Psoas muscle (tissue), 8 donors: ENCODE results near the gene ATP8B1. TPM values are rescaled to one million over a fixed set of nuclear protein-coding genes. Genes with fewer than 3 reads are reported as not detected.

ENCODE experiments used
- ATAC-seq, 4 donors: fragments of 200-7000 bp; cut with Tn5 transposase; one replicate each; pipeline ENCODE4 v1.9.1; 2020; ENCODE audit warnings: moderate library complexity in 3 of 4, mild to moderate bottlenecking in 2 of 4
- DNase-seq, 2 donors: peaks; one replicate each; pipeline ENCODE4 v3.0.0-alpha.2; 2020
- H3K27ac ChIP-seq: fragments of 200-600 bp; one replicate; pipeline ENCODE4 v1.8.0; 2022
- H3K27me3 ChIP-seq, 3 donors: fragments of 200-600 bp in 1 of 3; one replicate each; pipeline versions ENCODE4 v1.6.1 to v1.8.0; 2013 to 2022; ENCODE audit warnings: low read length in 2 of 3, mild to moderate bottlenecking in 2 of 3, moderate library complexity in 1 of 3; ENCODE audit not compliant: insufficient read depth in 3 of 3
- H3K36me3 ChIP-seq, 2 donors: fragments of 200-600 bp in 1 of 2; one replicate each; pipeline versions ENCODE4 v1.6.1 to v1.8.0; 2013 to 2022; ENCODE audit warnings: low read depth in 1 of 2, mild to moderate bottlenecking in 1 of 2, moderate library complexity in 1 of 2; ENCODE audit not compliant: insufficient read depth in 1 of 2
- H3K4me1 ChIP-seq: fragments of 200-600 bp; one replicate; pipeline ENCODE4 v1.8.0; 2022
- H3K4me3 ChIP-seq: fragments of 200-600 bp; one replicate; pipeline ENCODE4 v1.8.0; 2022; ENCODE audit warnings: mild to moderate bottlenecking
- H3K9me3 ChIP-seq: fragments of 200-600 bp; one replicate; pipeline ENCODE4 v1.8.0; 2022
- WGBS, 3 donors: extraction: QIAGEN DNeasy Blood & Tissue Kit; methylation state at CpG; one replicate each; pipeline versions ENCODE4 v1.1.6 to v1.1.7; 2013; 5-methylcytosine and 5-hydroxymethylcytosine counted together
- intact Hi-C, 2 donors: fragments of 100-400 bp; cut with DNase I; formaldehyde crosslinking; loops; one replicate each; pipeline versions ENCODE4 v1.11.0 to v1.14.2; 2022
- polyA plus RNA-seq, 3 donors: library from polyadenylated mRNA; stranded (reverse); fragments of 200-250 nt; gene quantifications; one replicate each; pipeline ENCODE4 v1.2.3, GENCODE V29; 2013
- total RNA-seq, 4 donors: library from RNA; stranded (reverse); fragmentation: NEBNext Ultra II Directional in 2 of 4; extraction: Animal tissue kit (Norgen Biotek cat#: 25700) in 2 of 4; gene quantifications; one replicate each; pipeline versions ENCODE4 v1.2.1 to v1.2.4, GENCODE V29; 2021 to 2023
- TF ChIP-seq, protein P1 (sequence below): fragments of 200-600 bp; IDR thresholded peaks from one replicate; pipeline ENCODE4 v1.8.0; 2022; ENCODE audit warnings: antibody characterized with exemption
- donor health status: healthy with polysubstance abuse.
- donor health status: DM: no; HTN: no; CAD: no; lungs with moderate emphysema.
- donor health status: Bipolar disorder and iron deficiency.
- donor health status: healthy.
- donor health status: DM: yes; HTN: yes; CAD: no.
- donor health status: DM: no; HTN: no; CAD: no.
- donor health status: DM: no; HTN: no; CAD: no.
- donor health status: DM: yes; HTN: yes; CAD: no.

Gene ATP8B1
- total and polyA plus RNA-seq, 7 donors: 0.45 to 2.5 (median 1.2) TPM

DNA sequence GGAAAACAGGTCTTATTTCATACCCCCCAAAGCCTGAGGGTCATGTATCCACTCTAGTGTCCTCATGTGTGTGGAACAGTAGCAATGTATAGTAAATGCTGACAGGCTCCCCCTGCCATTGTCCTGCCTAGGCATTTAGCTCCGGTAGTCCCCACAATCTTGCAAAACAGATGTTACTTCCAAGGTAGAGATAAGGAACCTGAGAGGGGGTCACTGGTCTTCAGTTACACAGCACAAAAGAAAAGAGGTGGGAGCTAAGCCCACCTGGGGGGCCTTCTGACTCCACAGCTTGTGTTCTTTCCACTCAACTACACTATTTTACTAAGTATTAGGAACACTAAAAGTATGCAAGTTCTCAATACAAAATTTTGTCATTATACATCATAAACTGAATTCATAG lies 199.2 kb downstream of the ATP8B1 start:
- intact Hi-C loops: no loop called here
- ATAC-seq: no peak
- TF ChIP-seq, protein P1, sequence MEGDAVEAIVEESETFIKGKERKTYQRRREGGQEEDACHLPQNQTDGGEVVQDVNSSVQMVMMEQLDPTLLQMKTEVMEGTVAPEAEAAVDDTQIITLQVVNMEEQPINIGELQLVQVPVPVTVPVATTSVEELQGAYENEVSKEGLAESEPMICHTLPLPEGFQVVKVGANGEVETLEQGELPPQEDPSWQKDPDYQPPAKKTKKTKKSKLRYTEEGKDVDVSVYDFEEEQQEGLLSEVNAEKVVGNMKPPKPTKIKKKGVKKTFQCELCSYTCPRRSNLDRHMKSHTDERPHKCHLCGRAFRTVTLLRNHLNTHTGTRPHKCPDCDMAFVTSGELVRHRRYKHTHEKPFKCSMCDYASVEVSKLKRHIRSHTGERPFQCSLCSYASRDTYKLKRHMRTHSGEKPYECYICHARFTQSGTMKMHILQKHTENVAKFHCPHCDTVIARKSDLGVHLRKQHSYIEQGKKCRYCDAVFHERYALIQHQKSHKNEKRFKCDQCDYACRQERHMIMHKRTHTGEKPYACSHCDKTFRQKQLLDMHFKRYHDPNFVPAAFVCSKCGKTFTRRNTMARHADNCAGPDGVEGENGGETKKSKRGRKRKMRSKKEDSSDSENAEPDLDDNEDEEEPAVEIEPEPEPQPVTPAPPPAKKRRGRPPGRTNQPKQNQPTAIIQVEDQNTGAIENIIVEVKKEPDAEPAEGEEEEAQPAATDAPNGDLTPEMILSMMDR: no peak
- no peak overlapping the region for H3K4me3 ChIP-seq
- H3K27me3 ChIP-seq: no peaks in the 10 kb centered on the region
- H3K36me3 ChIP-seq: peaks cover 17 to 99% of the 10 kb centered on the region in 2 donors
- no peaks in the 10 kb centered on the region for H3K9me3 ChIP-seq
- H3K27ac ChIP-seq: no peak overlapping the region
- H3K4me1 ChIP-seq: no peaks in the 10 kb centered on the region
- no peak for DNase-seq
- 85 to 89% (median 86%) methylated on average over 1 of the region's 1 CpG for WGBS, 3 donors

Other genes with a start within 250 kb of the ATP8B1 start
- 10 to 100 TPM; 36.5 to 51.4 (median 44.8) TPM for gene FECH, start 216.6 kb downstream of the ATP8B1 start, total RNA-seq
- 10 to 100 TPM; 14.4 to 59.7 (median 17.1) TPM for gene FECH, start 216.6 kb downstream of the ATP8B1 start, polyA plus RNA-seq
- 100 to 1,000 TPM in 2 of 4 donors, 10 to 100 TPM in 2; 78.3 to 173 (median 112) TPM for gene NARS1, start 181.5 kb downstream of the ATP8B1 start, total RNA-seq
- gene NARS1, start 181.5 kb downstream of the ATP8B1 start, polyA plus RNA-seq: 100 to 1,000 TPM in 2 of 3 donors, 10 to 100 TPM in 1; 98.2 to 170 (median 167) TPM
- 10 to 100 TPM; 19.6 to 28.0 (median 21.5) TPM for gene NEDD4L, start 240.9 kb upstream of the ATP8B1 start, total RNA-seq
- 10 to 100 TPM; 14.8 to 16.9 (median 15.2) TPM for gene NEDD4L, start 240.9 kb upstream of the ATP8B1 start, polyA plus RNA-seq